ENCODE data around the gene SDC1. TPM values are rescaled to one million over a fixed set of nuclear protein-coding genes. Genes with fewer than 3 reads are reported as not detected.
A peak's percentile ranks its signal among the peaks of the same experiment; 100 is the strongest.

SDC1 gene
- total and polyA plus RNA-seq, 2 donors from 2014 or later = 206 to 266 TPM

- H3K4me3 ChIP-seq (ENCODE audit: low read length in 3 of 3) = no peak overlapping the region
- no peaks in the 10 kb centered on the region for H3K9me3 ChIP-seq (ENCODE audit: control insufficient read depth in 2 of 3, insufficient read depth in 1 of 3, low read length in 3 of 3)
- FAIRE-seq (no peak), DNase-seq (no peak)
- H3K27me3 ChIP-seq (ENCODE audit: control insufficient read depth, insufficient read depth, low read length) = no peaks in the 10 kb centered on the region
- peaks cover 0 to 47% (median 40%) of the 10 kb centered on the region in 3 donors for H3K4me1 ChIP-seq (ENCODE audit: control insufficient read depth in 2 of 3, insufficient read depth in 2 of 3, low read depth in 1 of 3, low read length in 3 of 3)
- TF ChIP-seq CTCF (IDR thresholded peaks at IDR 0.05; ENCODE audit: borderline replicate concordance, extremely low read depth, insufficient read depth) = no peak
- H3K36me3 ChIP-seq (ENCODE audit: control insufficient read depth in 2 of 3, insufficient read depth in 3 of 3, low read length in 3 of 3) = no peaks in the 10 kb centered on the region
- intact Hi-C loops (cut with DNase I) = no loop called here
- H3K9ac ChIP-seq (ENCODE audit: low read length in 3 of 3) = peak overlapping the region in 1 of 3 donors; percentile 9
- peak overlapping the region; percentile 34 to 61 for H3K27ac ChIP-seq (ENCODE audit: low read depth in 2 of 2, low read length in 2 of 2)
Measured at GRCh38 chr2:20190170-20190569, 34.8 kb downstream of the SDC1 start.

DNA sequence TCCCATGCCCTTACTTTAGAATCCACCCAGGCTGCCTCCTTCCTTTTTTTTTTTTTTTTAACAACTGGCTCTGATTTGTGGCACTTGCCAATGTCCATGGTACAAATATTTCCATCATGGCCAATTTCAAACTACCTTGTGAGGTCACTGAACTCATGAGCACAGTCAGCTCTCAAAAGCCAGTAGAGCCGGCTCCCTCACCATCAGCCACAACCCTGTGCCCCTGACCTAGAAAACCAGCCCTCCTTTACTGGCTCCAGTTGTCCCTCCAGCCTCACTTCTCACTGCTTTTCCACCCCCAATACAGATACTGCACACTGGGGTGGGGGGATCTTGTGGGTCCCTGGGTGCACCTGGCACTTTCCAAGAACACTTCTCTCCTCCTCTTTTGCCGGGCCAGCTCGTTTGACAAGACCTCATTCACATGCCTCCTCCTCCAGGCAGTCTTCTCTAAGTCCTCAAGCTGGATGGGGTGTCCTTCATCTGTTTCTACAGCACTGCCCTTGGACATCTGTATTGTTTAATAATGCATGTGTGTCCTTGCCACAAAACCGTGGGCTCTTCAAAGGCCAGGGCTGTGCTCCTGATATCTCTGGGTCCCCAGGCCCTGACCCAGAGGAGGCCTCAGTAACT, 35.5 kb downstream of the SDC1 start:
- Histone ChIP-seq H3K4me1 (ENCODE audit: control insufficient read depth in 2 of 3, insufficient read depth in 2 of 3, low read depth in 1 of 3, low read length in 3 of 3) (peaks cover 0 to 54% (median 44%) of the 10 kb centered on the region in 3 donors), H3K27ac (ENCODE audit: low read depth in 2 of 2, low read length in 2 of 2) (peak overlapping the region; percentile 34 to 61), H3K36me3 (ENCODE audit: control insufficient read depth in 2 of 3, insufficient read depth in 3 of 3, low read length in 3 of 3) (no peaks in the 10 kb centered on the region), H3K9me3 (ENCODE audit: control insufficient read depth in 2 of 3, insufficient read depth in 1 of 3, low read length in 3 of 3) (no peaks in the 10 kb centered on the region), H3K9ac (ENCODE audit: low read length in 3 of 3) (no peak overlapping the region), H3K4me3 (ENCODE audit: low read length in 3 of 3) (no peak overlapping the region), H3K27me3 (ENCODE audit: control insufficient read depth, insufficient read depth, low read length) (no peaks in the 10 kb centered on the region)
- DNase-seq = no peak
- no peak for TF ChIP-seq CTCF (IDR thresholded peaks at IDR 0.05; ENCODE audit: borderline replicate concordance, extremely low read depth, insufficient read depth)
- no peak for FAIRE-seq
- intact Hi-C loops (cut with DNase I) = no loop called here

DNA sequence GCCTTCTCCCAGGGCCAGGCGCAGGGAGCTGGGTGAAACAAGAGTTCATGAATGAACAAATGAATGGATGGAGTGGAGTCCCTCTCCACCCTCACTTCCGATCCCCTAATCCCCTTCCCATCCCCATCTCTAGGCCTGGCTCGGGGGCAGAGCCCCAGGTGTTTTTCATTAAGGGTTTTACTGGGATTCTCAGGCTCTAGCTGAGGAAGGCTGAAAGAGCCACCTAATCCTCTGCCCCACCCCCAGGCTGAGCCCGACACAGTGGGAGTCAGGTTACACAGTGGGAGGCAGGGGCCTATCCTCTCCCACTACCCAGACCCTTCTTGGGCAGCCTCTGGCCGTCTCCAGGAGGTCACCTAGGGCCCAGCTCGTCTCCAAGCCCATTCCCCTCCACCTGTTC, 36.1 kb downstream of the SDC1 start:
- Histone ChIP-seq H3K27me3 (ENCODE audit: control insufficient read depth, insufficient read depth, low read length) (no peaks in the 10 kb centered on the region), H3K9ac (ENCODE audit: low read length in 3 of 3) (no peak overlapping the region), H3K36me3 (ENCODE audit: control insufficient read depth in 2 of 3, insufficient read depth in 3 of 3, low read length in 3 of 3) (no peaks in the 10 kb centered on the region), H3K27ac (ENCODE audit: low read depth in 2 of 2, low read length in 2 of 2) (peak overlapping the region; percentile 34 to 52), H3K4me1 (ENCODE audit: control insufficient read depth in 2 of 3, insufficient read depth in 2 of 3, low read depth in 1 of 3, low read length in 3 of 3) (peaks cover 0 to 55% (median 47%) of the 10 kb centered on the region in 3 donors), H3K4me3 (ENCODE audit: low read length in 3 of 3) (no peak overlapping the region), H3K9me3 (ENCODE audit: control insufficient read depth in 2 of 3, insufficient read depth in 1 of 3, low read length in 3 of 3) (no peaks in the 10 kb centered on the region)
- intact Hi-C loops (cut with DNase I) = no loop called here
- FAIRE-seq = no peak
- DNase-seq = peak in 4 of 5 donors; percentile 83 to 89 (median 87)
- TF ChIP-seq CTCF (IDR thresholded peaks at IDR 0.05; ENCODE audit: borderline replicate concordance, extremely low read depth, insufficient read depth) = no peak

All from kidney (tissue), 14 donors.